Stimulated activated CD4-positive, alpha-beta T cell treated with anti-CD3 and anti-CD28 coated beads, Interleukin-12 subunit alpha, Interleukin-12 subunit beta, amount 100 ng/mL, for 4 hours (primary cell): ENCODE data around the gene GABRB3.
"Not testable (repeated sequence)": the region's sequence is repeated elsewhere in the genome, so short reads cannot be mapped to it uniquely, and the experiment has no call there.

Experiments used
- DNase-seq: peaks from one replicate; pipeline ENCODE4 v3.0.0-alpha.2; 2020

The GABRB3 gene

GRCh38 chr15:26731965-26732364, 40.9 kb downstream of the GABRB3 start:
- no peak for DNase-seq

- no peak for DNase-seq
Observed at GRCh38 chr15:26729581-26729980, 43.3 kb downstream of the GABRB3 start.

- DNase-seq: no peak
Observed at GRCh38 chr15:26729030-26729429, 43.8 kb downstream of the GABRB3 start.

- DNase-seq: no peak
Observed at GRCh38 chr15:26724381-26725150, 48.3 kb downstream of the GABRB3 start.

GRCh38 chr15:26722621-26723160, 50.2 kb downstream of the GABRB3 start:
- no peak for DNase-seq

GRCh38 chr15:26721232-26721967, 51.5 kb downstream of the GABRB3 start:
- no peak for DNase-seq

GRCh38 chr15:26720546-26720945, 52.3 kb downstream of the GABRB3 start:
- no peak for DNase-seq

GRCh38 chr15:26719866-26720265, 53.0 kb downstream of the GABRB3 start:
- not testable (repeated sequence) for DNase-seq

GRCh38 chr15:26716069-26716468, 56.8 kb downstream of the GABRB3 start:
- no peak for DNase-seq

- no peak for DNase-seq
Observed at GRCh38 chr15:26713498-26713897, 59.4 kb downstream of the GABRB3 start.

GRCh38 chr15:26712335-26712734, 60.5 kb downstream of the GABRB3 start:
- no peak for DNase-seq

GRCh38 chr15:26711445-26711844, 61.4 kb downstream of the GABRB3 start:
- no peak for DNase-seq

GRCh38 chr15:26702381-26702780, 70.5 kb downstream of the GABRB3 start:
- no peak for DNase-seq

- DNase-seq: no peak
Observed at GRCh38 chr15:26698555-26698954, 74.3 kb downstream of the GABRB3 start.

GRCh38 chr15:26697913-26698312, 75.0 kb downstream of the GABRB3 start:
- no peak for DNase-seq

- DNase-seq: no peak
Observed at GRCh38 chr15:26691249-26691648, 81.6 kb downstream of the GABRB3 start.

GRCh38 chr15:26690778-26691177, 82.1 kb downstream of the GABRB3 start:
- DNase-seq: no peak

GRCh38 chr15:26689462-26689861, 83.4 kb downstream of the GABRB3 start:
- DNase-seq: no peak

GRCh38 chr15:26686547-26687187, 86.2 kb downstream of the GABRB3 start:
- no peak for DNase-seq

GRCh38 chr15:26682598-26683164, 90.2 kb downstream of the GABRB3 start:
- DNase-seq: no peak

GRCh38 chr15:26679927-26680326, 92.9 kb downstream of the GABRB3 start:
- DNase-seq: no peak

- DNase-seq: no peak
Observed at GRCh38 chr15:26676115-26676514, 96.8 kb downstream of the GABRB3 start.

- no peak for DNase-seq
Observed at GRCh38 chr15:26674467-26674866, 98.4 kb downstream of the GABRB3 start.
